Neural cell (in vitro differentiated cells): Measurements from ENCODE around the gene HEATR3. TPM values are rescaled to one million over a fixed set of nuclear protein-coding genes. Genes with fewer than 3 reads are reported as not detected.

Experiments
- H2AFZ ChIP-seq: fragments of 200-600, 300-800 bp; sonication (generic), shearing (Covaris generic); 2 replicates; pipeline ENCODE4 v1.6.0; 2014; ENCODE audit warnings: low read depth, mild to moderate bottlenecking, antibody characterized with exemption, low read length, moderate library complexity
- H3F3A ChIP-seq: fragments of 200-600 bp; shearing (Covaris generic); 2 replicates; pipeline ENCODE4 v1.6.1; 2016; ENCODE audit warnings: mild to moderate bottlenecking, moderate library complexity, mixed read lengths, antibody characterized with exemption, low read length; ENCODE audit not compliant: insufficient read depth, poor library complexity, severe bottlenecking
- H3K27ac ChIP-seq: fragments of 200-600, 300-800 bp; sonication (generic), shearing (Covaris generic); 2 replicates; pipeline ENCODE4 v1.5.1; 2014; ENCODE audit warnings: mild to moderate bottlenecking, low read length, moderate library complexity
- H3K27me3 ChIP-seq: fragments of 300-800, 200-600 bp; sonication (generic), shearing (Covaris generic); 2 replicates; pipeline ENCODE4 v1.6.0; 2014; ENCODE audit warnings: mild to moderate bottlenecking, low read depth, low read length, moderate library complexity; ENCODE audit not compliant: insufficient read depth
- H3K36me3 ChIP-seq: fragments of 300-800, 200-600 bp; sonication (generic), shearing (Covaris generic); 2 replicates; pipeline ENCODE4 v1.5.1; 2014; ENCODE audit warnings: mild to moderate bottlenecking, antibody characterized with exemption, low read length, moderate library complexity; ENCODE audit not compliant: insufficient read depth
- H3K4me2 ChIP-seq: fragments of 300-800, 200-600 bp; sonication (generic), shearing (Covaris generic); 2 replicates; pipeline ENCODE4 v1.6.0; 2014; ENCODE audit warnings: mild to moderate bottlenecking, low read length
- H3K4me3 ChIP-seq: fragments of 300-800, 200-600 bp; sonication (generic), shearing (Covaris generic); 2 replicates; pipeline ENCODE4 v1.5.1; 2014; ENCODE audit warnings: mild to moderate bottlenecking, low read length, moderate library complexity
- H3K79me2 ChIP-seq: fragments of 200-600 bp; shearing (Covaris generic); replicated peaks from 2 replicates; pipeline ENCODE4 v1.6.0; 2014; ENCODE audit warnings: mild to moderate bottlenecking, low read length, moderate library complexity; ENCODE audit not compliant: insufficient read depth
- H3K9ac ChIP-seq: fragments of 300-800, 200-600 bp; sonication (generic), shearing (Covaris generic); 2 replicates; pipeline ENCODE4 v1.6.1; 2016; ENCODE audit warnings: mild to moderate bottlenecking, low read length, mixed read lengths
- H3K9me2 ChIP-seq: fragments of 200-600 bp; shearing (Covaris generic); 2 replicates; pipeline ENCODE4 v1.6.1; 2016; ENCODE audit warnings: mild to moderate bottlenecking, low read length, mixed read lengths; ENCODE audit not compliant: insufficient read depth
- H3K9me3 ChIP-seq: fragments of 200-600, 300-800 bp; sonication (generic), shearing (Covaris generic); 2 replicates; pipeline ENCODE4 v1.6.1; 2016; ENCODE audit warnings: mild to moderate bottlenecking, mixed run types, low read length, moderate library complexity, mixed read lengths
- H4K20me1 ChIP-seq: fragments of 200-600 bp; shearing (Covaris generic); 2 replicates; pipeline ENCODE4 v1.6.1; 2016; ENCODE audit warnings: mild to moderate bottlenecking, mixed run types; ENCODE audit not compliant: insufficient read depth
- CTCF ChIP-seq: fragments of 450-650 bp; IDR thresholded peaks from 2 replicates; pipeline ENCODE4 v1.5.1; 2014; ENCODE audit warnings: antibody characterized with exemption, mild to moderate bottlenecking, moderate library complexity; ENCODE audit not compliant: poor library complexity, severe bottlenecking
- EP300 ChIP-seq: fragments of 450-650 bp; conservative IDR thresholded peaks from 2 replicates; pipeline ENCODE4 v1.6.1; 2014; ENCODE audit warnings: antibody characterized with exemption, mild to moderate bottlenecking, moderate library complexity; ENCODE audit not compliant: poor library complexity, severe bottlenecking
- EZH2 ChIP-seq: fragments of 200-600, 300-800 bp; shearing (Covaris generic), sonication (generic); IDR thresholded peaks from 2 replicates; pipeline ENCODE4 v1.6.1; 2014; ENCODE audit warnings: antibody characterized with exemption, low read length, borderline replicate concordance, mild to moderate bottlenecking; ENCODE audit not compliant: insufficient read depth, poor library complexity, severe bottlenecking
- MXI1 ChIP-seq: fragments of 450-650 bp; conservative IDR thresholded peaks from 2 replicates; pipeline ENCODE4 v1.6.1; 2014; ENCODE audit warnings: antibody characterized with exemption, mild to moderate bottlenecking; ENCODE audit not compliant: poor library complexity, severe bottlenecking
- POLR2AphosphoS5 ChIP-seq: IDR thresholded peaks from 2 replicates; pipeline ENCODE4 v1.6.1; 2012
- RAD21 ChIP-seq: fragments of 450-650 bp; conservative IDR thresholded peaks from 2 replicates; pipeline ENCODE4 v1.6.1; 2014; ENCODE audit warnings: antibody characterized with exemption, mild to moderate bottlenecking, moderate library complexity
- REST ChIP-seq: IDR thresholded peaks from 2 replicates; pipeline ENCODE4 v1.6.1; 2012; ENCODE audit warnings: borderline replicate concordance
- SMC3 ChIP-seq: fragments of 450-650 bp; conservative IDR thresholded peaks from 2 replicates; pipeline ENCODE4 v1.6.1; 2014; ENCODE audit warnings: antibody characterized with exemption, mild to moderate bottlenecking, moderate library complexity; ENCODE audit not compliant: poor library complexity
- TAF1 ChIP-seq: IDR thresholded peaks from 2 replicates; pipeline ENCODE4 v1.6.1; 2012; ENCODE audit warnings: low read depth
- polyA plus RNA-seq: library from polyadenylated mRNA; depleted of rRNA; stranded (reverse); fragments of >200 nt; gene quantifications from 2 replicates; pipeline ENCODE4 v1.2.3, GENCODE V29; 2014

HEATR3 gene
- polyA plus RNA-seq, 1 donor from 2014 or later = 50.5 TPM

- Histone ChIP-seq H3K9ac (no peak overlapping the region), H3K4me3 (no peak overlapping the region), H3K27ac (no peak overlapping the region), H3F3A (no peaks in the 10 kb centered on the region), H3K9me2 (no peaks in the 10 kb centered on the region), H3K27me3 (no peaks in the 10 kb centered on the region), H3K4me2 (no peak overlapping the region), H3K79me2 (no peaks in the 10 kb centered on the region), H2AFZ (no peak overlapping the region), H3K36me3 (peaks cover 5% of the 10 kb centered on the region), H3K9me3 (no peaks in the 10 kb centered on the region), H4K20me1 (no peaks in the 10 kb centered on the region)
- TF ChIP-seq RAD21 (no peak), EZH2 (no peak), MXI1 (no peak), TAF1 (no peak), EP300 (no peak), SMC3 (no peak), CTCF (no peak), REST (no peak)
Observed at GRCh38 chr16:50086176-50086575, 20.4 kb downstream of the HEATR3 start.

DNA sequence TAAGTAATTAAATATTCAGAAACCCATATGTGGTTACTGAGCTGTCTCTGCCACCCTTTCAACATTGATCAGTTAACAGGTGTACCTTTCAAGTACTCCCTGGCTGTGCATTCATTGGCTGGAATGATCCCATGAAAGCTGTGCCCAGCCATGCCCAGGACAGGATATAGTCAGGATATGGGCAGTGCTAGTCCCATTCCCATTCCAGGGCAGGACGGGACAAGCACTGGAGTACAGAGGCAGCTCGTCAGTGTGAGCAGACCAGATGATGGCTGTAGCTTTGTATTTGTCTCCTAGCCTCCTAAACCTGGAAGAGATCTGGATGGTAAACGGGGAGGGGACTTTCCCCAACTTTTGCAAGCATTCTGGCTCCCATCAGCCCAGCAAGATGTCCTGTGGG lies 22.5 kb downstream of the HEATR3 start:
- no peak overlapping the region for H3K4me2 ChIP-seq
- peaks cover 5% of the 10 kb centered on the region for H3K36me3 ChIP-seq
- no peaks in the 10 kb centered on the region for H3K79me2 ChIP-seq
- no peak for TF ChIP-seq SMC3
- TF ChIP-seq EZH2 = no peak
- TF ChIP-seq TAF1 = no peak
- TF ChIP-seq RAD21 = no peak
- no peaks in the 10 kb centered on the region for H3K27me3 ChIP-seq
- no peaks in the 10 kb centered on the region for H3K9me2 ChIP-seq
- H3K9ac ChIP-seq = no peak overlapping the region
- no peaks in the 10 kb centered on the region for H3K9me3 ChIP-seq
- H3K4me3 ChIP-seq = no peak overlapping the region
- H3F3A ChIP-seq = no peaks in the 10 kb centered on the region
- no peak overlapping the region for H3K27ac ChIP-seq
- no peaks in the 10 kb centered on the region for H4K20me1 ChIP-seq
- no peak overlapping the region for H2AFZ ChIP-seq

DNA sequence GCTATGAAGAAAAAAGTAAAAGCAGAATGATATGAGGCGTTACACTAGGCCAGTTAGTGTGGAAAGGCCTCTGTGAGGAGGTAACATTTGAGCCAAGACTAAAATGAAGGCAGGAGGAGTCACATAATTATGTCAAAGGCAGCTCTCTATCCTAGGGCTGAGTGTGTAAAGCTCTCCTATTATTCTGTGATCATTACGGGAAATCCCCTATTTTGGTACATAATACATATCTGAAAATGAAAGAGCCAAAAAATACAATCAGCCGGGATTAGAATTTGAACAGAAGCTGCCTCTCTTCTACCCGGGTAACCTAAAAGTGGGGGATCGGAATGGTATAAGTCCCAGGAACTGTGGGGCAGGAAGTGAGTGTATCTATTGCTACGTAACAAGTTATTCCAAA lies 27.1 kb downstream of the HEATR3 start:
- H3K9ac ChIP-seq = no peak overlapping the region

More for the DNA sequence above, 27.1 kb downstream of the HEATR3 start:
- H4K20me1 ChIP-seq = no peaks in the 10 kb centered on the region
- no peaks in the 10 kb centered on the region for H3K9me2 ChIP-seq
- no peaks in the 10 kb centered on the region for H3F3A ChIP-seq
- no peak overlapping the region for H3K4me3 ChIP-seq
- H3K27me3 ChIP-seq = no peaks in the 10 kb centered on the region
- H3K9me3 ChIP-seq = no peaks in the 10 kb centered on the region
- H3K27ac ChIP-seq = no peak overlapping the region
- H2AFZ ChIP-seq = no peak overlapping the region
- TF ChIP-seq RAD21 (no peak), CTCF (no peak), SMC3 (no peak), EP300 (no peak), MXI1 (no peak), POLR2AphosphoS5 (no peak), EZH2 (no peak), REST (no peak)
- no peaks in the 10 kb centered on the region for H3K36me3 ChIP-seq
- no peaks in the 10 kb centered on the region for H3K79me2 ChIP-seq
- H3K4me2 ChIP-seq = no peak overlapping the region
